ENCODE measurements around the gene GRM2.
"Not testable (repeated sequence)": the region's sequence is repeated elsewhere in the genome, so short reads cannot be mapped to it uniquely, and the experiment has no call there.

The GRM2 gene

DNA sequence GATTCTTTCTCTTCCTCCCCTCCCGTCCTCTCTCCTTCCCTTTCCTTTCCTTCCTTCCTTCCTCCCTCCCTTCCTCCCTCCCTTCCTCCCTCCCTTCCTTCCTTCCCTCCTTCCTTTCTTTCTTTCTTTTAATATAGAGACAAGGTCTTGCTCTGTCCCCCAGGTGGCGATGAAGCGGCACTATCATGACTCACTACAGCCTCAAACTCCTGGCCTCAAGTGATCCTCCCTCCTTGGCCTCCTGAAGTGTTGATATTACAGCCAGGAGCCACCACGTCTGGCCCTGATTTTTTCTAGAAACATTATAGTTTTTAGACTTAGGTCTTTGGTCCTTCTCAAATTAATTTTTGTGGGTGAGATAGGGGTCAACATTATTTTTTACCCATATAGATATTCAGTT is 15.5 kb downstream of the GRM2 start:
- DNase-seq (ENCODE audit: low read depth in 3 of 3), result no peak

DNA sequence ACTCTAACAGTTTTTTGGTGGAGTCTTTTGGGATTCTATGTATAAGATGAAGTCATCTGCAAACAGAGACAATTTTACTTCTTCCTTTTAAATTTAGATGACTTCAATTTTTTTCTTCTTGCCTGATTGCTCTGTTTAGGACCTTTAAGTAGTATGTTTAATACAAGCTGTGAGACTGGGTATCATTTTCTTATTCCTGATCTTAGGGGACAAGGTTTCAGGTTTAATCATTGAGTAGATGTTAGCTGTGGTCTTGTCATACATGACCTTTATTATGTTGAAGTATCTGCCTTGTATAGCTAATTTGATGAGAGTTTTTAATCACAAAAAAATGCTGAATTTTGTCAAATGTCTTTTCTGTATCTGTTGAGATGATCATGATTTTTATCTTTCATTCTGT is 20.6 kb downstream of the GRM2 start:
- no peak for DNase-seq (ENCODE audit: low read depth in 3 of 3)

DNA sequence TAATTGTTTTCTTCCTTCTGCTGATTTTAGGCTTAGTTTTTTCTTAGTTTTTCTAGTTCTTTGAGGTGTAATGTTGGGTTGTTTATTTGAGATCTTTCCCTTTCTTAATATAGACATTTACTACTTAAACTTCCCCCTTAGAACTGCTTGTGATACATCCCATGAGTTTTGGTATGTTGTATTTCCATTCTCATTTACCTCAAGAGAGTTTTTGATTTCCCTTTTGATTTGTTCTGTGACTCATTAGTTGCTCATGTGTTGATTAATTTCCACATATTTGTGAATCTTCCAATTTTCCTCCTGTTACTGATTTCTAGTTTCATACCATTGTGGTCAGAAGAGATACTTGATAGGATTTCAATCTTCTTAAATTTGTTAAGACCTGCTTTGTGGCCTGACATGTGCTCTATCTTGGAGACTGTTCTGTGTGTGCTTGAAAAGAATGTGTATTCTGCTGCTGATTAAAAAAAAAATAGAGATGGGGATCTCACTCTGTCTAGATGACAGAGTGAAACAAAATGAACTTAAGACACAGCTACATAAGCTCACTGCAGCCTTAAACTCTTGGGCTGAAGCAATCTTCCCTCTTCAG is 22.3 kb downstream of the GRM2 start:
- no peak for DNase-seq (ENCODE audit: low read depth in 3 of 3)

DNA sequence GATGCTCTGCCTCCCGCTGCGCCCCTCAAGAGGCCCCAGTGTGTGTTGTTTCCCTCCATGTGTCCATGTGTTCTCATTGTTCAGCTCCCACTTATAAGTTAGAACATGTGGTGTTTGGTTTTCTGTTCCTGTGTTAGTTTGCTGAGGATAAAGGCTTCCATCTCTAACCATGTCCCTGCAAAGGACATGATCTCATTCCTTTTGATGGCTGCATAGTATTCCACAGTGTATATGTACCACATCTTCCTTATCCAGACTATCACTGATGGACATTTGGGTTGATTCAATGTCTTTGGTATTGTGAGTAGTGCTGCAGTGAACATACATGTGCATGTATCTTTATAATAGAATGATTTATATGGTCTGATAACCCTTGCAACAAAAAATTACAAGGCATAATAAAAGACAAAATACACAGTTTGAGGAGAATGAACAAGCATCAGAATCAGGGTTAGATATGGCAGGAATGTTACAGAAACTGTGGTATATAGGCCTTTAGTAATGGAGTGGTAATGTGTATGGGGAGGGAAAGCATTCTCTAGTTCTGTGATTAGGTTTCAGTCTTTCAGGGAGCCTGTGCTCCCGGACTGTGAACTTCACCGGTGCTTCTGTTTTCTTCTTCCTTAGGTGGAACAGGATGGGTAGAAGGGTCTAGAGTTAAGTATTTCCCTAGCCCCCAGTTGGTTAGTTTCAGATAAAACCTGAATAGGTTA is 27.1 kb downstream of the GRM2 start:
- no peak for DNase-seq (ENCODE audit: low read depth in 3 of 3)

DNA sequence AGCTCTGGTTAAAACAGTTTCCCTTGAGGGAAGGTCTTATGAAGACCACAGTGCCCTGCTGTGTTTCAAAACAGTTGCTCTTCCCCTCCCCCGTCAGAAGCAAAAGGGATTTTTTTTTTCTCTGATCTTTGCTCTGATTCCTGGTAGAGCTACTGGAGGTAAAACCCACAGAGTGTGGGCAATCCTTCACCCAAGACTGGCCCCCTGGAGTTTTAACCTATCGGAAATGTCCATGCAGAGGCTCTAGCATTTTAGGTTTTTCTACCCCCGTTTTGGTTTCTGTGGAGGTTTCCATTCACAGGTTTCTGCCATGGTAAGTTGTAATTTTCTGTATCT is 27.7 kb downstream of the GRM2 start:
- DNase-seq (ENCODE audit: low read depth in 3 of 3), result no peak

DNA sequence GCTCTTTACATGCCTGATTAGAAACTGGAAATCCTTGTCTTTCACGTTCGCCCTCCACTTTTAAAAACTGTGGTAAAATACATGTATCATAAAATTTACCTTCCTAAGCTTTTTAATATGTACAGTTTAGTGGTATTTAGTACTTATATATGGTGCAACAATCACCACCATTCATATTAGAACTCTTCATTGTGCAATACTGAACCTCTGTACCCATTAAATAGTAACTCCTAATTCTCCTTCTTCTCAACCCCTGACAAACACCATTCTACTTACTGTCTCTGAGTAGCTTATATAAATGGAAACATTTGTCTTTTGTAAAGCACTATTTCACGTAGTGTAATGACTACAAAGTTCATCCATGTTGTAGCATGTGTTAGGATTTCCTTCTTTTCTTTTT is 28.2 kb downstream of the GRM2 start:
- DNase-seq (ENCODE audit: low read depth in 3 of 3), result no peak

DNA sequence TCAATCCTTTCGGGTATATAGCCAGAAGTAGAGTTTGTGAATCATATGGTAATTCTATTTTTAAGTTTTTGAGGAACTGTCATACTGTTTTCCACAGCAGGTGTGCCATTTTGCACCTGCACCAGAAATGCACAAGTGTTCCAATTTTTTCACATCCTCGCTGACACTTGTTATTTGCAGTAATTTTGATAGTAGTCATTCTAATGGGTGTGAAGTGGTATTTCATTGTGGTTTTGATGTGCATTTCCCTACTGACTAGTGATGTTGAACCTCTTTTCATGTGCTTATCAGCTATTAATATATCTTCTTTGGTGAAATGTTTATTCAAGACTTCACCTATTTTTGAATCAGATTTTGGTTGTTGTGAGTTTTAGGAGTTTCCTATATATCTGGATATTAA is 29.1 kb downstream of the GRM2 start:
- DNase-seq (ENCODE audit: low read depth in 3 of 3), result no peak

DNA sequence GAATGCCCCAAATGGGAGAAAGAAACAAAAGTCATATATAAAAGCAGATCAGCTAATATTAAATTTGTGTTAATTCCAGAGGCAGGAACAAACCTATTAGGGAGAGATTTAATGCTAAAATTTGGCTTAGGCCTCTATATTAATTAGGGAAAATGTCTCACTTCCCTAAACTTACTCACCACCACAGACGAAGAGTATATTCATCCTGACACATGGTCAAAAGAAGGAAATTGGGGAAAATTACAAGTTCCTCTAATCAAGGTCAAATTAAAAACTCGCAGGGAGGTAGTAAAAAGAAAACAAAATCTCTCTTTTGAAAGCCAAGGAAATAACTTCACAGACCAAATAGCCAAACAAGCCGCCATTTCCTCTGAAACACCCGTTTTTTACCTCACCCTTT is 32.2 kb downstream of the GRM2 start:
- no peak for DNase-seq (ENCODE audit: low read depth in 3 of 3)

DNA sequence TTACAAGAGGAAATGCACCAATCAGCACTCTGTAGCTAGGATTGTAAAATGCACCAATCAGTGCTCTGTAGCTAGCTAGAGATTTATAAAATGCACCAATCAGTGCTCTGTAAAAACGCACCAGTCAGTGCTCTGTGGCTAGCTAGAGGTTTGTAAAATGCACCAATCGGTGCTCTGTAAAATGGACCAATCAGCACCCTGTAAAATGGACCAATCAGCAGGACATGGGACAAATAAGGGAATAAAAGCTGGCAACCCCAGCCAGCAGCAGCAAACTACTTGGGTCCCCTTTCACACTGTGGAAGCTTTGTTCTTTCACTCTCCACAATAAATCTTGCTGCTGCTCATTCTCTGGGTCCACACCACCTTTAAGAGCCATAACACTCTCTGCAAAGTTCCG is 35.5 kb downstream of the GRM2 start:
- not testable (repeated sequence) for DNase-seq (ENCODE audit: low read depth in 3 of 3)

DNA sequence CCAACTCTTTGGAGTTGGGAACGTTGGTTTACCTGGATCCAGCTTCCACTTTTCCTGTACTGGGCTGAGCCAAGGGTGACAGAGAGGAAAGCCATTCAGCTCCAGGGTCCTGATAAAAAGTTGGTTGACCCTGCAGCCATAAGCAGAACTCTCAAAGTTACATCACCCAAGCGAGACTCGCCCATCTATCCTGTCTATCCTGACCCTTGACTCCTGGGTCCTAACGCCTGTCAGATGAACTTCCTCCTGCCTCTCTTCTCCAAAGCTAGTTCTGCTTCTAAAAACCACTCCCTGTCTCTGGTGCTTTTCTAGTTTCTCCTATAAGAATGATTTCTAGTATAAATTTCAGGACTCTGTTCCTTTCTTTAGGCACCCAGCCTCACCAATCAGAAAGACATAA is 36.1 kb downstream of the GRM2 start:
- DNase-seq (ENCODE audit: low read depth in 3 of 3), result not testable (repeated sequence)

DNA sequence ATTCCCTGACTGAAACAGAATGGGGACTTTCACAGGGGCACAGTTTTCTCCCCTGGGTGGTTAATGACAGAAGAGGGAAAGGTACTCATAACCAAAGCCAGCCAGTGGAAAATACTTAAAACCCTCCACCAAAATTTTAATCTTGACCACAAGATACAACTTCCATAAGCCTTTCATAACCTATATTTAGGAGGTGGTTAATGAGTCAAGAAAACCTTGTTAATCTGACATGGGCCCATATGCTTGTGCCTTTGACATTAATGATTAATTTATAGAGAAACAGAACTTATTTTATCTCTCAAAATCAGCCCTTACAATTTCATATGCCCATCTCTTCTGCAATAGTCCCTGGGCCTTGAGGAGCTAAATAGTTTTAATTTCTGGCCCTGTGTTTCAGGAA is 41.0 kb downstream of the GRM2 start:
- DNase-seq (ENCODE audit: low read depth in 3 of 3), result no peak

DNA sequence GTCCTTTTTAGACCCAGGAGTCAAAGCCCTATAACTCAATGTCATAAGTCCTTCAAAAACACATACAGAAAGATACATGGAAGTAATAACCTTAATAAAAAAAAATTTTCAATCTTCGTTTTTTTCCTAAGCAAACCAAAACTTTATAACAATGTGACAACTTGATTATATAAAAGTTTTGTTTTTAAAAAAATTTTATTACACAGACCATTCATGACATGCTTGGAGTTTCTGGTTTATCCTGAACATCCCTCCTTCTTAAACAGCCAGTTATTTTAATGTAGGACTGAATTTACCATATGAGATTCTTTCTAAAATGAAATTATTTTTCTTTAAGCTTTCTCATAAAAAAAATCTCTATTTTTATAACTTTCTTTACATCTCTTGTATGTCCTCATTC is 41.5 kb downstream of the GRM2 start:
- no peak for DNase-seq (ENCODE audit: low read depth in 3 of 3)

DNA sequence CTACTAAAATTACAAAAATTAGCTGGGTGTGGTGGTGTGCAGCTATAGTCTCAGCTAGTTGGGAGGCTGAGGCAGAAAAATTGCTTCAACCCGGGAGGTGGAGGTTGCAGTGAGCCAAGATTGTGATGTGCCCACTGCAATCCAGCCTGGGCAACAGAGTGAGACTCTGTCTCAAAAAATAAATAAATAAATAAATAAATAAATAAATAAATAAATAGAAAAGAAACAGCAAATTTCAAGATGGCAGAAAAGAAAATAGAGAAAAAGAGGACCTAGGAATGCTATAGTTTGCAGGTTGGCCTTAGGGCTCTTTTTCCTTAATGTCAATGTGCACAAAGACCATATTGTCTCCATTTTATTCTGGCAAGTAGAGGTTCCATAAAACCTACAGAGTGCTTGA is 44.0 kb downstream of the GRM2 start:
- DNase-seq (ENCODE audit: low read depth in 3 of 3), result no peak

DNA sequence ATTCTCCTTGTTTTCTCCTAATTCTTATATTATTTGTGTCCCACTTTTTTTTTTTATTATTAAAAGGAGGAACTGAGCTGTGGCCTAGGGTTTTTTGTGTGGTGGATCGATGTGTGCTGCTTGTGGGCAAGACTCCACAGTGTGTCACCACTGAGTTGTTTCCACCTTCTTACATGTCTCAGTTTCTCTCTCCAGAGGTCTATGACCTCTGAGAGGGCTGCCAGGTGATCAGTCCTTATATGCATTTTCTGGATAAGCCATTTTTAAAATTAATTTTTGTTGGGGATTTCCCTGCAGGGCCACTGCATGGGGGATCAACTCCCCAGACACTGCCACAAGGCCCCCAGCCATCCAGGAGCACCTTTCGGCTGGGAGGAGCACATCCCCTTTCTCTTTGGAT is 44.4 kb downstream of the GRM2 start:
- no peak for DNase-seq (ENCODE audit: low read depth in 3 of 3)

DNA sequence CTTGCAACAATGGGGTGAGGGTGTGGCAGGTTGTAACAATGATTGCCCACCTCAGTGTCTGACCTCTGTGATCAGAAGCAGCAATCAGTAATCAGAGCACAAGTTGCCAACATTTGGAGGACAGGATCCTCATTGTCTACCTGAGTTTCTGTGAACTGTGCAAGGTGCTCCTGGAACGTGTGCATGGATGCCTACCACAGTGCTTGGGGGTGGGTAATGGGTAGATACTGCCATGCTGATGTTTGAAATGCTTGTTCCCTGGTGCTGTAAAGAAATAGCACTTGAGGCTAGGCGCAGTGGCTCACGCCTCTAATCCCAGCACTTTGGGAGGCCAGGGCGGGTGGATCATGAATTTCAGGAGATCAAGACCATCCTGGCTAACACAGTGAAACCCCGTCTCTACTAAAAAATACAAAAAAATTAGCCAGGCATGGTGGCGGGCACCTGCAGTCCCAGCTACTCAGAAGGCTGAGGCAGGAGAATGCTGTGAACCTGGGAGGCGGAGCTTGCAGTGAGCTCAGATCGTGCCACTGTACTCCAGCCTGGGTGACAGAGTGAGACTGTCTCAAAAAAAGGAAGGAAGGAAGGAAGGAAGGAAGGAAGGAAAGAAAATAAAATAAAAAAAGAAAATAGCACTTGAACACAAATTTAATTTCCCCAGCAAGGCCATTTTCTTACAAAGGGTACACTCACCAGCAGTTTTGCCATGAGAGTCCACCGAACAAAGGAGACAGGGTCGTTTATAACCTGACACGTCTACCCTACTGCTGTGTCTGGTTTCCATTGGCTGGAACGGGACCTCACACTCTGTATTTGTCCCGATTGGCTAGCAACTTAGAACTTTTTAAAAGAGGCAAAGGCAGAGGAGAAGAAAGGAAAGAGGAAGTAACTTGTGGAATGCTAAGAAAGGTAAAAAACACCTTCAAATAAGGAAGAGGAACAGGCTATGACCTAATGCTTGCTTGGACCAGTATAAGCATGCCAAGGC is 47.2 kb downstream of the GRM2 start:
- DNase-seq (ENCODE audit: low read depth in 3 of 3), result not testable (repeated sequence)

DNA sequence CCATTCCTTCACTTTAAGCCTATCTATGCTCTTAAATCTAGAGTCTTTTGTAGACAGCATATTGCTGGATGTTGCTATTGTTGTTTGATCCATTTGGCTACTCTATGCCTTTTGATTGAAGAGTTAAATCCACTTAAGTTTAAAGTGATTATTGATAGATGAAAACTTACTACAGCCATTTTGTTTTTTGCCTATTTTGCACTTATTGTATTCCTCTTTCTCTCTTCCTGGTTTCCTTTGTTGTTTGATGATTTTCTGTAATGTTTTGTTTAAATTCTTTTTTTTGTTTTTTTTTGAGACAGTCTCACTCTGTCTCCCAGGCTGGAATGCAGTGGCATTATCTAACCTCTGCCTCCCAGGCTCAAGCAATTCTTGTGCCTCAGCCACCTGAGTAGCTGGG is 52.3 kb downstream of the GRM2 start:
- DNase-seq (ENCODE audit: low read depth in 3 of 3), result no peak

All from stimulated activated CD4-positive, alpha-beta T cell treated with anti-CD3 and anti-CD28 coated beads, TNF-alpha, amount 100 ng/mL, for 4 hours (primary cell).